ENCODE measurements around the gene LIMS2.

Gene LIMS2

GRCh38 chr2:127675331-127676261 lies at the start of gene LIMS2:
Gene LIMS2, minus strand, starts transcription at chr2:127675530. Its CDS starts 506 bp downstream, at chr2:127675024.
- peak; percentile 38 for DNase-seq

DNA sequence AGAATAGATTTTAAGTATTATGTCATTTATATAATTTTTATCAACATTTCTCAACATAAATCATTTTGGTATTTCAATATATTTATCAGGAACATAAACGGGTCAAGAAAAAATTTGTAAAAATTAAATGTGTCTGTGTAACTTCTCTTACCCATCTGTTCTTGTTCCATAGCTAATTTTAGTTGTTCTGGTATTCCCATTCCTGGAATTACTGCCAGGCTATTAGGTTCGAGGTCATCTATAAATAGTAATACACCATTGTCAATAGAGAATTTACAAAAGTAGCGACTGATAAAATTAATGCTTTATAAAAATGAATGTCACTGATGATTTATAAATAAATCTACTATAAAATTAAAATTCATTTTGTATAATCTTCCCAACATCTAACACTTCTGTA lies 47.5 kb upstream of the LIMS2 start:
- no peak for DNase-seq

- no peak for DNase-seq
Measured at GRCh38 chr2:127721978-127722355, 46.6 kb upstream of the LIMS2 start.

- DNase-seq, result peak; percentile 20
Measured at GRCh38 chr2:127721311-127721977, 46.1 kb upstream of the LIMS2 start.

DNA sequence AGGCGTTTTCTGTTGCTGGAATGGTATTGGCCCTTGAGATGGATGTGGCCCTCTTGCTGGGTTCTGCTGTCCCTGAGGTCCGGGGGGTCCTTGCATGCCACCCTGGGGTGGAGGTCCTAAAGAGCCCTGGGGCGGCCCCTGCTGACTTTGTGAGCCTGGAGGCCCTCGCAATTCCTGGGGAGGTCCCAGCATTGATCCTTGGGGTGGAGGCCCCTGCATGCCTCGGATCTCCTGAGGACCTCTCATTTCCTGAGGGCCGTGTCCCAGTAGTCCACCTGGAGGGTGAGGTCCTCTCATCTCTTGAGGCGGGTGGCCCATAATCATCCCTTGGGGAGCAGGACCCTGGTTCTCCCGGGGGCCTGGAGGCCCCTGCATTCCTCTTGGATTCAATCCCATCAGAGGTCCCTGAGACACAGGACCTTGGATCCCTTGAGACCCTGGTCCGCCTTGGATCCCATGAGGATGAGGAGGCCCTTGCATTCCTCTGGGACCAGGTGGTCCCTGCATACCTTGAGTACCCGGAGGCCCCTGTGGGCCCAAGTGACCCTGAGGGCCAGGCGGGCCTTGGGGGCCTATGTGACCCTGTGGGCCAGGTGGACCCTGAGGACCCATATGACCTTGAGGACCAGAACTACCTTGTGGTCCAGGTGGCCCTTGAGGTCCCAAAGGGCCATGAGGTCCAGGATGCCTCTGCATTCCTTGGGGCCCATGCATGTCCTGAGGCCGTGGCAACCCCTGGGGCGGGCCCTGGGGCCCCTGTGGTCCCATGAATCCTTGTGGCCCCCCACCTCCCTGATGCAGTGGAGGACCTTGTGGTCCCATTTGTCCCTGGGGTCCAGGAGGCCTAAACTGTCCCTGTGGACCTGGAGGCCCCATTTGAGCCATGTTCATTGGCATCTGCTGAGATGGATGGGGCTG lies 44.2 kb upstream of the LIMS2 start:
- DNase-seq, result no peak

DNA sequence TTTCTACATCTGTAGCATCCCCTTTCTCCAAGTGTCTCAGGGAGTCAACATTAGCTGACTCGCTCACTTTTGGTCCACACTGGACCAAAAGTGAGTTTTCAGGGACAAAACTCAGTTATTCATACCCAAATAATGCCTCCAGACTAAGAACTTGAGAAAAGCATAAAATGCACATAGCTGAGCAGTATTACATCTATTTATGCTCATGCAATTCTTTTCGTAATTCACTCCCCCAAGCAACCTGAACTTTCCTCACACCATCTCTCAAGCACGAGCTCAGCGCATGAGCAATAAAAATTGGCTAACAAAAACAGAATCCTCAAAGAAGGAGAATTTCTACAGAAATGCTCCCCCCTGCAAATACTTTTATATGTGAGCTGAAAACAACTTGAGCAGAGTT lies 42.9 kb upstream of the LIMS2 start:
- DNase-seq, result no peak

GRCh38 chr2:127715778-127716449 lies 40.6 kb upstream of the LIMS2 start:
- DNase-seq, result no peak

DNA sequence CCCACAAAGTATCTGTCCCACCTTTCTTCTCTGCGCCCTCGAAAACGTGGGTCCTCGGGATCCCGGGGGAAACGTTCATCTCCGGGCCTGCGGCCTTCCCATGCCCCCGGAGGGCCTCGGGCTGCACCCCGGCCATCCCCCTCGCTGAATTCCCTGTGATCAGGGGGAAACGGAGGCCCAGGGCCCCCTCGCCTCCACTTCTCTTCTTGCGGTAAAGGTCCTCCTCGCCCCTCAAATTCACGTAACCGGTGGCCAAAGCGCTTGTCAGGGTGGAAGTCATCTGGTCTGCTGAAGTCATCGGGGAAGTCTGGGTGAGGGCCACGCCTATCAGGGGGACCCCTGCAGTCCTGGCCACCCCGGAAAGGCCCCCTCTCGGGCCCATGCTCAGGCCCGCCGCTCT lies 38.2 kb upstream of the LIMS2 start:
- DNase-seq, result no peak

DNA sequence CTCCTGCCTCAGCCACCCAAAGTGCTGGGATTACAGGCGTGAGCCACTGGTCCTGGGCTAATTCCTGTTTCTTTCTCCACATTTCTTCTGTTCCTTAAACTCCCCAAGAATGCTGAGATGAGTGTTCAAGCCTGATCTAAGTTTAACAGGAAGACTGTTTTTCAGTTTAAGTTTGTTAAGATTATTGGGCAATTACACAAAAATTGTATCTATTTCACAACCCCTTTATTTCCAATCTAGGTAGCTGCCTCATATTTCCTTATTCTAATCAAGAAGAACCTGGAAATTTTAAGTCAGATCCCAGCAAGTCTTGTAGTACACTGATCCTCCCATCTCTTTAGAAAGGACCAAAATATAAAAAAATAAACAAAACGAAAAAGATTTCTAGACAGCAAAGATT lies 37.7 kb upstream of the LIMS2 start:
- no peak for DNase-seq

DNA sequence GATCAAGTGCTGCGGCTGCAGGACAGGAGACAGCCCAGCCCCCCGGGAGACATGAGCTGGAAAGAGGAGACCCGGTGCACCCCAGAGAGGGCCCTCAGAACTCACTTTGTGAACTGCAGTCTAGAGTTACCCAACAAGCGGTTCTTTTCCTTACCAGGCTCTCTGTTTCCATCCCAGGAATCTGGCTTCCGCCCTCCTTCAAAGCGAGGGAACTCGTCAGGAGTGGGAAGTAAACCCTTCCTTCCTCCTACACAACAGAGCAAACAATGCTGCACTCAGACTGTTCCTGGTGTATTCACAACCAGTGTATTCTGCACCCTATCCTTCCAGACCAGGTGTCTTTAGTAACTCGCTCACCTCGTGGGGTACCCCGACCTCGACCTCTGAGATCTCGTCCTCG lies 34.0 kb upstream of the LIMS2 start:
- DNase-seq, result no peak

DNA sequence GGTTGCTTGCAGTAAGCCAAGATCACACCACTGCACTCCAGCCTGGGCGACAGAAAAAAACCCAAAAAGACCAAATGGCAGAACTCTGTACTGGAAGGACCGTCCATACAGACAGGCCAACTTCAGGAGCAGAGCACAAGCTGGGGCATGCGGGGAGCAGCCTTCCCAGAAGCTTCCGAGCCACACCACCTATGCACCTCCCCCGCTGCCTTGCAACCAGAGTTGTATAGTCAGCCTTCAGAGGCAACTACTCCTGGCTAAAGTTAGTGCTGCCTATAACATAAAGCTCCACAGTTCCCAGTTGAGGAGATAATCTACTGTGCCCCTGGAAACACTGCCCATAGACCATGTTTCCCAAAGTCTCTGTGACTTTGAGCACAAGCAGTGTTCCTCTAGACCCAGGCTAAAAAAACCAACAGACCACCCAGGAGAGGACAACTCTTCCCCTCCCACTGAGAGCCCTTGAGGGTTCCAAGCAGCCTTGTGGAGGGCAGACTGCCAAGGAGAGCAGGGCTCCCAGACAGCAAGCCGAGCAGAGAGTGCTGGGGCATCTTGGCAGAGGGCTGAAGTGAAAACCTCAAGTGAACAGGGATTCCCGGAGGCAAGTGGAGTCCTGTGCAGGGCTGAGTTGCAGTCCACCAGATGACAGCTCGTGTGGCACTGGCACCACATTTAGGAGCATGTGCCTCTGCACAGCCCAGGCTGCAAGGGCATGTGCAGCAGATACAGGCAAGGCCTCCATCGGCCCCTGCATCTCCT lies 32.7 kb upstream of the LIMS2 start:
- no peak for DNase-seq

- no peak for DNase-seq
Measured at GRCh38 chr2:127706215-127706990, 31.1 kb upstream of the LIMS2 start.

DNA sequence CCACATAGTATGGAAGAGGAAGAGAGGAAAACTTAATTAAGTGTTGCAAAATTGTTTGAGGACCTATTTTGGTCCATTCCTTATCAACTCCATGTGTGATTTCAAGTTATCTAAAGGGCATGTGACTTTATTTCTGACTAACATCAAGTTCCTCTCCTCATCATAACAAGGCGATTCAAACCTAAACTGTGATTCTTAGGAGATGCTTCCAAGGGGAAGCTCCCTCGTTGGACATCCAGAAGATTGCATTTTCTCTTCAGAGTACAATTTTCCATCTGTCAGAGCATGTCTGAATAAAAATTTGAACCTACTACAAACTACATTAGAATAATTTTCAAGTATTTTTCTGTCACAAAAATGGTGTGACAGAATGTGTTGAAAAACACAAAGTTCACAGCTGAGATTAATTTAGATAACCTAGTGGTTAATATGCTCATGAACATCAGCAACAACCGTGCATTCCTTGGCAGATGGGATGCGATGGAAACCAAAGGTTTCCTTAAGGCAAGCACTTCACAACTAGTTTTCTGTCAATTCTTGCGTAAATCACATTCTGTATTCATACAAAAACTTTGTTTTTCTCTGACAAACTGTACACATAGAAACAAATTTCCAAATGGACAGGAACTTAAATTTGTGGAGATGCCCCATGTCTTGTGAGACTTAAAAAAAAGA lies 30.2 kb upstream of the LIMS2 start:
- DNase-seq, result peak; percentile 38

DNA sequence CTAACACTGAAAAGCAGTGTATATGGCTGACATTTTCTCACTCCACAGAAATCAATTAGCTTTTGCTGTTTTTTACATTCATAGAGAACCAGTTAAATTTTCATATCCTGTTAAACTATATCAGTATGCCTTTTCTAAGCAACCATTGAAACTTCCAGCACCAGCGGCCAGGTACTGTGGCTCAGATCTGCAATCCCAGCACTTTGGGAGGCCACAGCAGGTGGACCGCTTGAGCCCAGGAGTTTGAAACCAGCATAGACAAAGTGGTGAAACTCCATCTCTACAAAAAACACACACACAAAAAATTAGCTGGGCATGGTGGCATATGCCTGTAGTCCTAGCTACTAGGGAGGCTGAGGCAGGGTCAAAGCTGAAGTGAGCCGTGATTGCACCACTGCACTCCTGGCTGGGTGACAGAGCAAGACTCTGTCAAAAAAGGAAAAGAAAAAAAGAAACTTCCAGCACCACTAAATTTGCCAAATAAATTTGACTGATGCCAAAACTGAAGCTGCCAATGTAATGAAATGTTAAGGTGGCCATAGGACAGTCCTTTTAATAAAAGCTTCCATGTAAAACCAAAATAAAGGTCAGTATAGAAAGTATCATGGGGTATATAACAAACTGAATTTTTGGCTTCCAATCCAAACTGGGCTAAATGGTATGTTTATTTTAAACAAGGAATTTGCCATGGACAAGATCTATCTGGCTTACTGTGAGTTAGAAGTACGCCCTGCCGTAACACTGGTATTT lies 29.5 kb upstream of the LIMS2 start:
- DNase-seq, result no peak

DNA sequence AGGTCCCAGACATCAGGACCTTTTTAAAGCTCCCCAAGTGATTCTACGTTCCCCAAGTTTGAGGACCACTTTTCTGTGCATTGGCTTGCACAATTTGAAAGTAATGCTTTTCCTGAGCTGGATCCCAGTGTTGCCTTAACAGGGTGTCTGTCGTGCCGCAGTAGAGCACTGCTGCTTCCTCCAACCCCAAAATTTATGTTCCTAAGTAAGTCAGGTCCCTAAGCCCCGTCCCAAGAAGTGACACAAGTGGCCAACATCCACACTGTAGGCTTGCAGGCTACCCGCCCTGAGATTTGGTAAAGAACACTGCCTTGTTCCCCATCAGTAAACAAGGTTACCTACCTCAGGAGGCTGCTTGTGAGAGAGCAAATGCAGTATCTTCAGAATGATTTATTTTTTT lies 28.0 kb upstream of the LIMS2 start:
- no peak for DNase-seq

- DNase-seq, result no peak
Measured at GRCh38 chr2:127702395-127703009, 27.2 kb upstream of the LIMS2 start.

GRCh38 chr2:127701651-127702394 lies 26.5 kb upstream of the LIMS2 start:
- DNase-seq, result peak; percentile 66

DNA sequence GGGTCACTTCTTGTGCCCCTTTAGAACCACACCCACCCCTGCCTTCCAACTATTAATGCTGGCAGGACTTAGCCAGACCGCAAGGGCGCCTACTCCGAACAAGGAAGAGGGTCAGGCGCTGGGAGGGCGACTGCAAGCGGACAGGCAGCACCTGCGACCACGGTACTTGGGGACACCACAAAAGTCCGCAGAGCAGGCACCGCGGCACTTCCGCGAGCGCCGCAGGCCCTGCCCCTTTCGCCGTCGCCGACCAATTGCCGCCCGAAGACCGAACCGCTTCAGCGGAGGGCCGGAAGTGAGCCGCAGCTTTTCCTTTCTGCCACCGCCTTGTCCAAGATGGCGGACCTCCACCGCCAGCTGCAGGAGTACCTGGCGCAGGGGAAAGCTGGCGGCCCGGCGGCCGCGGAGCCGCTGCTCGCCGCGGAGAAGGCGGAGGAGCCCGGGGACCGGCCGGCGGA lies 25.9 kb upstream of the LIMS2 start, which contains the start of gene SFT2D3:
TSS of gene SFT2D3 (plus strand) at position 305 of the 458 bp plus-strand sequence. CDS start at position 337, 32 bp downstream.
- peak; percentile 89 for DNase-seq
